Nasal cavity respiratory epithelium epithelial cell of viscerocranial mucosa (primary cell): ENCODE measurements around the gene DPT. TPM values are rescaled to one million over a fixed set of nuclear protein-coding genes. Genes with fewer than 3 reads are reported as not detected.

Experiments used
- total RNA-seq: library from RNA; depleted of rRNA; stranded (reverse); fragments of >200 nt; gene quantifications from 2 replicates; pipeline ENCODE4 v1.2.3, GENCODE V29; 2014

Gene DPT
- not detected in 2 replicates for total RNA-seq

DNA sequence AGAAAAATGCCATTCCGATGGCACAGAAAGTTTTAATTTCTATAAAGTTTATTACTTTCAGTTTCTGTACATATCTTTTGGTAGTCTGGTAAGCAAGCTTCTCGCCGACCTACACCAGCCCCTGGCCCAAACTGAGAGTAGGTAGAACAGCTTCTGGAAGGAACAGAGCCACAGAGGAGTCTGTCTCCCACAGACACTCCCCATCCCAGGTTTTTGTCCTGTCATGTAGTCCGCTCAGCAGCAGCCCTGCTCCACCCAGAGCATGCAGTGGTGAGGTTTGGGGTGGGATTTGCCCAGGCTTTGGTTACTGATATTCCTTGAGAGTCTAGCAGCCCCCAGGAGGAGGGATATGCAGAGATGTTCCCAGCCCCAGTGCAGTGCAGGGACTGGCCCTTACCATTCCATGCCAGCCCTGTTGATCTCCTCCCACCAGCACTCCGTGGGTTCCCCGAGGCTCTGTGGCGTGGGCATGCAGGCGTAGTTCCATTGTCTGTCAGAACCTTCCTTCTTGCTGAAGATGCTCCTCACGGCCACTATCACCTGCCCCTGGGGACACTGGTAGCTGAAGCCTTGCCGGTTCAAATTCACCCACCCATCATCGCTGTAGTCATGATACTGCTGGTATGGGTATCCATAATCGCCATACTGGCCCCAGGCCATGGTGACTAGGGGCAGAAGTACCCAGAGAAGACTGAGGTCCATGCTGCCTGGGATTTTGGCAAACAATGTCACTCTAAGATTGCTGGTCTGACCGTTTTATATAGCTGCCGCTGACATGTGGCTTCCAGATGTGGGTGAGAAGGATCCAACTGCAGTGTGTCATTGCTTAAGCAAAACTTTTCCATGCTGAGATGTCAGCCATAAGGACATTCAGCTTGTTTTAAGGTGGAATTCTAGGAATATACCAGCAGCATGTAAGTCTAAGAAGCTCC lies at the start of gene DPT:
TSS of gene DPT (minus strand) at position 734 of the 932 bp plus-strand sequence. CDS start at position 702, 32 bp downstream.

Other genes with a start within 250 kb of the DPT start
- not detected in 2 replicates for gene XCL2, start 185.2 kb downstream of the DPT start, total RNA-seq
- not detected in 2 replicates for gene XCL1, start 152.6 kb downstream of the DPT start, total RNA-seq